ENCODE measurements around the gene ARID3A. TPM values are rescaled to one million over a fixed set of nuclear protein-coding genes. Genes with fewer than 3 reads are reported as not detected.

The ARID3A gene
- total RNA-seq, 1 experiment from 2014 or later = 116 TPM

GRCh38 chr19:885536-886224, 40.2 kb upstream of the ARID3A start:
- Mint-ChIP-seq H3K27ac (no peak overlapping the region), H3K36me3 (peaks cover 18% of the 10 kb centered on the region), H3K4me1 (no peaks in the 10 kb centered on the region), H3K27me3 (ENCODE audit: low read depth) (no peaks in the 10 kb centered on the region), H3K4me3 (no peak overlapping the region), H3K9me3 (no peaks in the 10 kb centered on the region)
- ATAC-seq (no peak), DNase-seq (ENCODE audit: low spot score) (no peak)
- ChIA-PET POLR2A (no interaction called here), CTCF (no interaction called here)
- TF ChIP-seq, protein P1, sequence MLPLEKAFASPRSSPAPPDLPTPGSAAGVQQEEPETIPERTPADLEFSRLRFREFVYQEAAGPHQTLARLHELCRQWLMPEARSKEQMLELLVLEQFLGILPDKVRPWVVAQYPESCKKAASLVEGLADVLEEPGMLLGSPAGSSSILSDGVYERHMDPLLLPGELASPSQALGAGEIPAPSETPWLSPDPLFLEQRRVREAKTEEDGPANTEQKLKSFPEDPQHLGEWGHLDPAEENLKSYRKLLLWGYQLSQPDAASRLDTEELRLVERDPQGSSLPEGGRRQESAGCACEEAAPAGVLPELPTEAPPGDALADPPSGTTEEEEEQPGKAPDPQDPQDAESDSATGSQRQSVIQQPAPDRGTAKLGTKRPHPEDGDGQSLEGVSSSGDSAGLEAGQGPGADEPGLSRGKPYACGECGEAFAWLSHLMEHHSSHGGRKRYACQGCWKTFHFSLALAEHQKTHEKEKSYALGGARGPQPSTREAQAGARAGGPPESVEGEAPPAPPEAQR (CRISPR knock-in tag; IDR thresholded peaks at IDR 0.05) = no peak
- no peak for TF ChIP-seq CBFB (CRISPR knock-in tag; IDR thresholded peaks at IDR 0.05; ENCODE audit: low read depth)
- 0 out of 2 replicates have a peak, but pooled peaks have one; percentile 41 for TF ChIP-seq RELA (CRISPR knock-in tag; IDR thresholded peaks at IDR 0.05; ENCODE audit: borderline replicate concordance)

DNA sequence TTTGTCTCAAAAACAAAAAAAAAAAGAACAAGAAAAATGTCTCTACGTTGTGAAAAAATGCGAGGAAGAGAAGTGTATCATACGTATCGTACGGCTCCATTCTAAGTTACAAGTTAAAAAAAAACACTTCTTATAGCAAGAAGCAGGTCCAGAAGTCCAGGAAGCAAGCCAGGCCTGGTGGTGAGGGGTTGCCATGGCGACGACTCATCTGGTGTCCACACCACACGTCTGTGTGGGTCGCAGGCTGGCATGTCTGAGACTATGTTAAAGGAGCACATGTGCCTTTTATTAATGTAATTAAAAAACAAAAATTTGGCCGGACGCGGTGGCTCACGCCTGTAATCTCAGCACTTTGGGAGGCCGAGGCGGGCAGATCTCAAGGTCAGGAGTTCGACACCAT, 38.8 kb upstream of the ARID3A start:
- H3K36me3 Mint-ChIP-seq = peaks cover 4% of the 10 kb centered on the region
- POLR2A ChIA-PET = no interaction called here
- H3K27me3 Mint-ChIP-seq (ENCODE audit: low read depth) = no peaks in the 10 kb centered on the region
- H3K27ac Mint-ChIP-seq = no peak overlapping the region
- H3K9me3 Mint-ChIP-seq = no peaks in the 10 kb centered on the region
- CTCF ChIA-PET = no interaction called here
- DNase-seq (ENCODE audit: low spot score) (no peak), ATAC-seq (no peak)
- H3K4me1 Mint-ChIP-seq = no peaks in the 10 kb centered on the region
- no peak overlapping the region for H3K4me3 Mint-ChIP-seq
- no peak for TF ChIP-seq ESRRA (CRISPR knock-in tag; IDR thresholded peaks at IDR 0.05; ENCODE audit: borderline replicate concordance)
- TF ChIP-seq ZNF416 (CRISPR knock-in tag; IDR thresholded peaks at IDR 0.05) = no peak
- TF ChIP-seq, protein P1 (CRISPR knock-in tag; IDR thresholded peaks at IDR 0.05) = no peak
- no peak for TF ChIP-seq ZNF671 (CRISPR knock-in tag; IDR thresholded peaks at IDR 0.05)
- no peak for TF ChIP-seq NFATC4 (CRISPR knock-in tag; IDR thresholded peaks at IDR 0.05)
- TF ChIP-seq SOX15 (CRISPR knock-in tag; IDR thresholded peaks at IDR 0.05) = no peak
- TF ChIP-seq TEAD4 (CRISPR knock-in tag; IDR thresholded peaks at IDR 0.05) = no peak
- TF ChIP-seq CREM (CRISPR knock-in tag; IDR thresholded peaks at IDR 0.05) = no peak

GRCh38 chr19:887599-887998, 38.2 kb upstream of the ARID3A start:
- CTCF ChIA-PET = no interaction called here
- ATAC-seq (no peak), DNase-seq (ENCODE audit: low spot score) (no peak)
- H3K4me3 Mint-ChIP-seq = no peak overlapping the region
- no peak overlapping the region for H3K27ac Mint-ChIP-seq
- no peaks in the 10 kb centered on the region for H3K4me1 Mint-ChIP-seq
- no peaks in the 10 kb centered on the region for H3K9me3 Mint-ChIP-seq
- H3K27me3 Mint-ChIP-seq (ENCODE audit: low read depth) = no peaks in the 10 kb centered on the region
- H3K36me3 Mint-ChIP-seq = no peaks in the 10 kb centered on the region; the same call in 1 of the 2 replicates
- POLR2A ChIA-PET = no interaction called here
- TF ChIP-seq CREM (CRISPR knock-in tag; IDR thresholded peaks at IDR 0.05) (no peak), GABPB1 (CRISPR knock-in tag; IDR thresholded peaks at IDR 0.05) (no peak), MAX (CRISPR knock-in tag; IDR thresholded peaks at IDR 0.05) (no peak), ZNF416 (CRISPR knock-in tag; IDR thresholded peaks at IDR 0.05) (no peak), SMAD4 (CRISPR knock-in tag; IDR thresholded peaks at IDR 0.05) (no peak), ZNF423 (CRISPR knock-in tag; IDR thresholded peaks at IDR 0.05) (no peak)

DNA sequence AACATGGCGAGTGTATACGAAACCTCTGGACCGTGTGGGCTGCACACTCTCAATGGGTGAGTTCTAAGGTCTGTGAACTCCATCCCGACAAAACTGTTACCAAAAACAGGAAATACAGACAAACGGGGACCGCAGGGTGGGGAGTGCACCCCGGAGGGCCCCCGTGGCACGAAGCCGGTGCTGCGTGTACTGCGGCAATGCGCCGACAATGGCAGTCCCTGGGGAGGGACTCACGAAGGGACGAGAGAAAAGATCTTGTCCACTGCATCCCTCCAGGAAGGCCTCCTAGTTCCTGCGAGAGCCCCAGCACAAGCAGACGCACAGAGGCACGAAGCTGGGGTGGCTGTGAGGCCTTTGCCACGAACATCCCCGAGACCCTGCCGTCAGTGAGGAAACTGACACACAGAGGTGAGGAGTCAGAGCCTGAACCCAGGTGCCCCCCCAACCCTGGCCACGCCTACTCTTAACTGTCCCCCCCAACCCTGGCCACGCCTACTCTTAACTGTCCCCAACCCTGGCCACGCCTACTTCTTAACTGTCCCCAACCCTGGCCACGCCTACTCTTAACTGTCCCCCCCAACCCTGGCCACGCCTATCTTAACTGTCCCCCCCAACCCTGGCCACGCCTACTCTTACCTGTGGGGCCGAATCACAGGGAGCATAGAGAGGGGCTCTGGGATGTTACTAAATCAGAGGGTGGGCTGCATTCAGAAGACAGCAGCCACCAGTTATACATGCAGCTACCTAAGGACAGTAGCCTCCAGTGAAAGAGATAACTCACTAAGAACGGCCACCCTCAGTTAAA, 37.1 kb upstream of the ARID3A start:
- no peaks in the 10 kb centered on the region for H3K9me3 Mint-ChIP-seq
- peaks cover 3% of the 10 kb centered on the region; the same call in 1 of the 2 replicates for H3K27me3 Mint-ChIP-seq (ENCODE audit: low read depth)
- POLR2A ChIA-PET = no interaction called here
- no peaks in the 10 kb centered on the region for H3K4me1 Mint-ChIP-seq
- H3K27ac Mint-ChIP-seq = no peak overlapping the region
- DNase-seq (ENCODE audit: low spot score) (no peak), ATAC-seq (no peak)
- CTCF ChIA-PET = interaction anchor here (0.6 kb wide), 1 partner anchor 107 kb away, joined by 5 read pairs; no protein-coding TSS in a partner anchor
- no peaks in the 10 kb centered on the region; the same call in 1 of the 2 replicates for H3K36me3 Mint-ChIP-seq
- no peak overlapping the region for H3K4me3 Mint-ChIP-seq
- TF ChIP-seq NR3C1 (CRISPR knock-in tag; conservative IDR thresholded peaks at IDR 0.05; ENCODE audit: low read depth) (no peak), CBFB (CRISPR knock-in tag; IDR thresholded peaks at IDR 0.05; ENCODE audit: low read depth) (no peak), ZNF281 (CRISPR knock-in tag; IDR thresholded peaks at IDR 0.05) (no peak), ZNF138 (CRISPR knock-in tag; conservative IDR thresholded peaks at IDR 0.05) (no peak), RORB (CRISPR knock-in tag; IDR thresholded peaks at IDR 0.05) (no peak), HMGA2 (CRISPR knock-in tag; IDR thresholded peaks at IDR 0.05) (no peak), NR1H2 (CRISPR knock-in tag; IDR thresholded peaks at IDR 0.05) (no peak)
- TF ChIP-seq, protein P2, sequence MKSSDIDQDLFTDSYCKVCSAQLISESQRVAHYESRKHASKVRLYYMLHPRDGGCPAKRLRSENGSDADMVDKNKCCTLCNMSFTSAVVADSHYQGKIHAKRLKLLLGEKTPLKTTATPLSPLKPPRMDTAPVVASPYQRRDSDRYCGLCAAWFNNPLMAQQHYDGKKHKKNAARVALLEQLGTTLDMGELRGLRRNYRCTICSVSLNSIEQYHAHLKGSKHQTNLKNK (CRISPR knock-in tag; IDR thresholded peaks at IDR 0.05) = no peak

All from WTC11 (cell line).